H1 (cell line): ENCODE measurements around the gene ATP5F1A. TPM values are rescaled to one million over a fixed set of nuclear protein-coding genes. Genes with fewer than 3 reads are reported as not detected.

Source experiments
- CTCF ChIA-PET: fragments of 300-600 bp; sonication (Branson Sonifier 250); formaldehyde crosslinking; loops from one replicate; lab custom pipeline; 2021; ENCODE audit not compliant: partially characterized antibody; lab: Charles Lee
- POLR2A ChIA-PET: fragments of 300-600 bp; sonication (Branson Sonifier 250); formaldehyde crosslinking; loops from one replicate; lab custom pipeline; 2021; ENCODE audit warnings: inconsistent platforms; ENCODE audit not compliant: partially characterized antibody; lab: Charles Lee
- DNase-seq, 2 experiments: peaks; one replicate each; pipeline versions ENCODE4 v3.0.0 to v3.0.0-alpha.2; 2010 to 2022; ENCODE audit warnings: low spot score in 2 of 2, low read depth in 1 of 2, mixed read lengths in 1 of 2
- FAIRE-seq: peaks from 2 replicates; lab custom pipeline; 2011; peaks lifted over from hg19 to GRCh38; lab: Jason Lieb, UNC
- H2AFZ ChIP-seq: 2 replicates; pipeline ENCODE4 v1.8.1; 2012; ENCODE audit warnings: low read length, inconsistent platforms
- H2AK5ac ChIP-seq: 2 replicates; pipeline ENCODE4 v1.6.1; 2013; ENCODE audit warnings: low read depth, low read length
- H2BK120ac ChIP-seq: replicated peaks from 2 replicates; pipeline ENCODE3; 2013; ENCODE audit warnings: low read depth, low read length, inconsistent platforms
- H2BK12ac ChIP-seq: 2 replicates; pipeline ENCODE4 v1.6.1; 2013; ENCODE audit warnings: low read depth, low read length
- H2BK15ac ChIP-seq: 2 replicates; pipeline ENCODE4 v1.6.1; 2013; ENCODE audit warnings: low read length
- H2BK20ac ChIP-seq: 2 replicates; pipeline ENCODE4 v1.6.1; 2013; ENCODE audit warnings: low read length
- H2BK5ac ChIP-seq: 2 replicates; pipeline ENCODE4 v1.6.1; 2013; ENCODE audit warnings: low read depth, low read length
- H3K14ac ChIP-seq: 2 replicates; pipeline ENCODE4 v1.6.1; 2013; ENCODE audit warnings: inconsistent platforms; ENCODE audit not compliant: insufficient read length
- H3K18ac ChIP-seq: 2 replicates; pipeline ENCODE4 v1.6.1; 2013; ENCODE audit warnings: low read length; ENCODE audit errors: extremely low read depth
- H3K23ac ChIP-seq: 2 replicates; pipeline ENCODE4 v1.6.1; 2013; ENCODE audit warnings: inconsistent platforms; ENCODE audit not compliant: insufficient read length
- H3K23me2 ChIP-seq: 2 replicates; pipeline ENCODE4 v1.6.1; 2013; ENCODE audit warnings: low read depth, low read length
- H3K27ac ChIP-seq: 2 replicates; pipeline ENCODE4 v1.6.1; 2011; ENCODE audit warnings: low read depth, low read length, inconsistent platforms
- H3K27me3 ChIP-seq, 4 experiments: replicated peaks in 1 of 4; 1 replicate in 1 of 4; 2 replicates in 3 of 4; pipeline versions ENCODE4 v1.6.1 to v1.8.1; 2011 to 2013; ENCODE audit warnings: low read length in 3 of 4, mild to moderate bottlenecking in 3 of 4, inconsistent platforms in 2 of 4, mixed read lengths in 2 of 4, moderate library complexity in 1 of 4; ENCODE audit not compliant: control insufficient read depth in 3 of 4, insufficient read depth in 3 of 4; ENCODE audit errors: extremely low read depth in 1 of 4
- H3K36me3 ChIP-seq, 4 experiments: 2 replicates each; pipeline versions ENCODE4 v1.6.1 to v1.8.1; 2011 to 2013; ENCODE audit warnings: mild to moderate bottlenecking in 4 of 4, low read length in 3 of 4, moderate library complexity in 2 of 4, control low read depth in 1 of 4, inconsistent platforms in 1 of 4; ENCODE audit not compliant: insufficient read depth in 4 of 4, control insufficient read depth in 2 of 4
- H3K4ac ChIP-seq: replicated peaks from 2 replicates; pipeline ENCODE3; 2013; ENCODE audit warnings: low read length, low read depth, mixed read lengths, inconsistent platforms; ENCODE audit not compliant: insufficient read length
- H3K4me1 ChIP-seq, 4 experiments: replicated peaks in 1 of 4; 1 replicate in 1 of 4; 2 replicates in 3 of 4; pipeline versions ENCODE4 v1.6.1 to v1.8.1; 2011 to 2013; ENCODE audit warnings: low read length in 3 of 4, inconsistent platforms in 2 of 4, mixed read lengths in 1 of 4; ENCODE audit not compliant: insufficient read depth in 4 of 4, control insufficient read depth in 3 of 4
- H3K4me2 ChIP-seq, 2 experiments: 2 replicates each; pipeline versions ENCODE4 v1.6.1 to v1.8.1; 2011 to 2013; ENCODE audit warnings: low read depth in 2 of 2, low read length in 2 of 2, control low read depth in 1 of 2, inconsistent platforms in 1 of 2, mild to moderate bottlenecking in 1 of 2; ENCODE audit not compliant: insufficient read depth in 1 of 2
- H3K4me3 ChIP-seq, 4 experiments: fragments of 200-600, 300-600 bp in 1 of 4; sonication (generic), shearing (Covaris generic), sonication (Bioruptor Twin) in 1 of 4; 2 replicates each; pipeline versions ENCODE4 v1.5.1 to v1.8.1; 2011 to 2016; ENCODE audit warnings: low read length in 4 of 4, low read depth in 3 of 4, control low read depth in 2 of 4, inconsistent platforms in 2 of 4, mild to moderate bottlenecking in 2 of 4, mixed read lengths in 1 of 4, moderate library complexity in 1 of 4; ENCODE audit not compliant: insufficient read depth in 2 of 4; ENCODE audit errors: extremely low read depth in 1 of 4
- H3K56ac ChIP-seq: replicated peaks from 2 replicates; pipeline ENCODE3; 2013; ENCODE audit warnings: low read depth, mild to moderate bottlenecking, mixed read lengths, low read length, inconsistent platforms; ENCODE audit not compliant: insufficient read length
- H3K79me1 ChIP-seq: 2 replicates; pipeline ENCODE4 v1.6.1; 2013; ENCODE audit warnings: low read depth, low read length, control low read depth
- H3K79me2 ChIP-seq, 2 experiments: 2 replicates each; pipeline versions ENCODE4 v1.6.1 to v1.8.1; 2012 to 2013; ENCODE audit warnings: low read length in 2 of 2, mild to moderate bottlenecking in 2 of 2, inconsistent platforms in 1 of 2; ENCODE audit not compliant: insufficient read depth in 2 of 2, control insufficient read depth in 1 of 2
- H3K9ac ChIP-seq, 4 experiments: replicated peaks in 1 of 4; 1 replicate in 1 of 4; 2 replicates in 3 of 4; pipeline versions ENCODE4 v1.6.1 to v1.8.1; 2011 to 2013; ENCODE audit warnings: low read depth in 3 of 4, low read length in 3 of 4, control low read depth in 2 of 4, mild to moderate bottlenecking in 2 of 4, moderate library complexity in 2 of 4, inconsistent platforms in 1 of 4; ENCODE audit errors: extremely low read depth in 1 of 4
- H3K9me3 ChIP-seq, 2 experiments: 2 replicates each; pipeline versions ENCODE4 v1.6.1 to v1.8.1; 2012 to 2013; ENCODE audit warnings: mild to moderate bottlenecking in 2 of 2, moderate library complexity in 2 of 2, control low read depth in 1 of 2, inconsistent platforms in 1 of 2, low read depth in 1 of 2, low read length in 1 of 2, mixed read lengths in 1 of 2; ENCODE audit not compliant: insufficient read depth in 2 of 2
- H4K20me1 ChIP-seq, 2 experiments: replicated peaks in 1 of 2; 2 replicates each; pipeline versions ENCODE3 to v1.8.1; 2011 to 2013; ENCODE audit warnings: inconsistent platforms in 2 of 2, low read length in 2 of 2, mild to moderate bottlenecking in 1 of 2; ENCODE audit not compliant: insufficient read depth in 2 of 2, control insufficient read depth in 1 of 2
- H4K5ac ChIP-seq: 2 replicates; pipeline ENCODE4 v1.6.1; 2013; ENCODE audit warnings: low read length, low read depth, mixed read lengths, inconsistent platforms; ENCODE audit not compliant: insufficient read length
- H4K8ac ChIP-seq: 2 replicates; pipeline ENCODE4 v1.8.0; 2013; ENCODE audit warnings: mild to moderate bottlenecking, moderate library complexity, low read length, inconsistent platforms; ENCODE audit not compliant: insufficient read depth; ENCODE audit errors: extremely low read depth
- H4K91ac ChIP-seq: replicated peaks from 2 replicates; pipeline ENCODE3; 2013; ENCODE audit warnings: low read length, mixed read lengths, inconsistent platforms; ENCODE audit not compliant: insufficient read length
- ATF3 ChIP-seq: IDR thresholded peaks from 2 replicates; pipeline ENCODE4 v1.6.1; 2011; ENCODE audit warnings: low read depth, mild to moderate bottlenecking, low read length; ENCODE audit not compliant: insufficient read depth
- CHD2 ChIP-seq: IDR thresholded peaks from 2 replicates; pipeline ENCODE4 v1.6.1; 2012; ENCODE audit warnings: low read length, improper control_type of control experiment
- CREB1 ChIP-seq: IDR thresholded peaks from 2 replicates; pipeline ENCODE4 v1.6.1; 2012; ENCODE audit warnings: inconsistent platforms
- CTBP2 ChIP-seq: IDR thresholded peaks from 2 replicates; pipeline ENCODE4 v1.7.0; 2011; ENCODE audit warnings: borderline replicate concordance, mild to moderate bottlenecking, moderate library complexity, mixed read lengths, low read length; ENCODE audit not compliant: insufficient read depth, insufficient read length
- EZH2 ChIP-seq: fragments of 200-600 bp; sonication (generic); IDR thresholded peaks from 2 replicates; pipeline ENCODE4 v1.7.1; 2012; ENCODE audit warnings: low read depth, mild to moderate bottlenecking, moderate library complexity, low read length, inconsistent platforms; ENCODE audit not compliant: severe bottlenecking
- HDAC6 ChIP-seq: IDR thresholded peaks from one replicate; pipeline ENCODE4 v1.7.1; 2012; ENCODE audit warnings: low read depth, mild to moderate bottlenecking, inconsistent platforms, low read length, moderate library complexity
- MAX ChIP-seq: IDR thresholded peaks from 2 replicates; pipeline ENCODE4 v1.6.1; 2012; ENCODE audit warnings: inconsistent platforms
- PHF8 ChIP-seq: fragments of 200-600 bp; sonication (generic); conservative IDR thresholded peaks from 2 replicates; pipeline ENCODE4 v1.7.1; 2012; ENCODE audit warnings: low read depth, mild to moderate bottlenecking, inconsistent platforms, low read length, moderate library complexity
- POLR2A ChIP-seq, 2 experiments: IDR thresholded peaks; 1 replicate in 1 of 2; 2 replicates in 1 of 2; pipeline ENCODE4 v1.6.1; 2011; ENCODE audit warnings: low read depth in 2 of 2, low read length in 2 of 2, mild to moderate bottlenecking in 2 of 2; ENCODE audit errors: control extremely low read depth in 1 of 2
- SIN3A ChIP-seq, 2 experiments: IDR thresholded peaks in 1 of 2; conservative IDR thresholded peaks in 1 of 2; 2 replicates each; pipeline ENCODE4 v1.6.1; 2011 to 2012; ENCODE audit warnings: low read length in 2 of 2, improper control_type of control experiment in 1 of 2, low read depth in 1 of 2, mild to moderate bottlenecking in 1 of 2
- WGBS, 2 experiments: shearing (Covaris generic) in 1 of 2; methylation state at CpG; one replicate each; pipeline versions ENCODE4 v1.1.6 to v1.1.7; 2013 to 2015; ENCODE audit warnings: low lambda C conversion rate in 2 of 2, mixed read lengths in 2 of 2, inconsistent platforms in 1 of 2, low coverage in 1 of 2, missing lambda C conversion rate in 1 of 2; ENCODE audit not compliant: insufficient replicate concordance in 2 of 2, insufficient coverage in 1 of 2, insufficient read length in 1 of 2; ENCODE audit errors: extremely low coverage in 1 of 2, missing lambda C conversion rate in 1 of 2; 5-methylcytosine and 5-hydroxymethylcytosine counted together
- polyA plus RNA-seq, 7 experiments: library from polyadenylated mRNA; depleted of rRNA in 3 of 7; stranded (reverse) in 5 of 7; unstranded in 2 of 7; fragments of >200 nt in 5 of 7; fragments of 200-250 nt in 2 of 7; gene quantifications; 1 replicate in 5 of 7; 2 replicates in 1 of 7; 4 replicates in 1 of 7; pipeline versions ENCODE4 v1.2.1 to v1.2.3, GENCODE V29; 2011 to 2013; ENCODE audit warnings: missing spikeins in 2 of 7, mixed read lengths in 2 of 7
- total RNA-seq: library from RNA; stranded (reverse); fragmentation: NEBNext Ultra II Directional; extraction: Animal tissue kit (Norgen Biotek cat#: 25700); gene quantifications from 2 replicates; pipeline ENCODE4 v1.2.1, GENCODE V29; 2021

ATP5F1A gene
- total and polyA plus RNA-seq, 2 of the 8 experiments (the other 6 are each of a cell fraction or from before 2014, with no cell fraction given) = 685 to 970 TPM

GRCh38 chr18:46130061-46130460 is 32.0 kb upstream of the ATP5F1A start:
- FAIRE-seq = no peak
- TF ChIP-seq EZH2 = no peak
- no peak for TF ChIP-seq POLR2A (IDR thresholded peaks at IDR 0.05; ENCODE audit: control extremely low read depth in 1 of 2, low read depth in 2 of 2, low read length in 2 of 2)
- TF ChIP-seq MAX = no peak
- no peak for TF ChIP-seq SIN3A (conservative IDR thresholded peaks at IDR 0.05 in 1 of 2, IDR thresholded peaks at IDR 0.05 in 1 of 2; ENCODE audit: low read depth in 1 of 2, low read length in 2 of 2)
- no peak for TF ChIP-seq CHD2
- TF ChIP-seq PHF8 = no peak
- no peak for TF ChIP-seq HDAC6
- TF ChIP-seq ATF3 = no peak
- no peak for TF ChIP-seq CTBP2
- no peak for TF ChIP-seq CREB1

More at GRCh38 chr18:46130061-46130460, 32.0 kb upstream of the ATP5F1A start:
- Histone ChIP-seq H3K23ac (no peak overlapping the region), H3K4me3 (no peak overlapping the region), H3K56ac (no peak overlapping the region), H3K18ac (no peak overlapping the region), H4K5ac (no peak overlapping the region), H2BK12ac (no peak overlapping the region), H2AFZ (no peak overlapping the region), H3K4me2 (no peak overlapping the region), H2BK20ac (no peak overlapping the region), H4K20me1 (no peaks in the 10 kb centered on the region), H4K91ac (no peak overlapping the region), H3K79me2 (no peaks in the 10 kb centered on the region), H3K27me3 (no peaks in the 10 kb centered on the region), H3K79me1 (no peaks in the 10 kb centered on the region), H3K4me1 (peaks cover 0 to 3% (median 2%) of the 10 kb centered on the region in 4 experiments; a peak in 1 of 7 replicates), H3K27ac (no peak overlapping the region), H2BK120ac (no peak overlapping the region), H2BK15ac (no peak overlapping the region), H3K4ac (no peak overlapping the region), H3K23me2 (no peaks in the 10 kb centered on the region), H3K9me3 (no peaks in the 10 kb centered on the region), H3K36me3 (peaks cover 2 to 41% (median 21%) of the 10 kb centered on the region in 4 experiments; a peak in 7 of 8 replicates), H2BK5ac (no peak overlapping the region), H3K14ac (no peak overlapping the region), H2AK5ac (no peak overlapping the region), H3K9ac (no peak overlapping the region), H4K8ac (no peak overlapping the region)
- ChIA-PET CTCF (interaction anchor here (0.6 kb wide), 1 partner anchor 48 kb away, joined by 3 read pairs; no protein-coding TSS in a partner anchor), POLR2A (interaction anchor here (0.8 kb wide), 1 partner anchor 10 kb away, joined by 3 read pairs; no protein-coding TSS in a partner anchor)
- no peak for DNase-seq
- 93% methylated on average over 2 of the region's 2 CpGs; no CpG with 5 or more reads in 1 of the 2 experiments for WGBS, 2 experiments
